Measurements from ENCODE around the gene PMM1. TPM values are rescaled to one million over a fixed set of nuclear protein-coding genes. Genes with fewer than 3 reads are reported as not detected.
"Not testable (repeated sequence)": the region's sequence is repeated elsewhere in the genome, so short reads cannot be mapped to it uniquely, and the experiment has no call there.

The PMM1 gene
- polyA plus RNA-seq, 1 donor (not counting 4 experiments of a cell fraction or from before 2014, with no cell fraction given), result 39.6 TPM

DNA sequence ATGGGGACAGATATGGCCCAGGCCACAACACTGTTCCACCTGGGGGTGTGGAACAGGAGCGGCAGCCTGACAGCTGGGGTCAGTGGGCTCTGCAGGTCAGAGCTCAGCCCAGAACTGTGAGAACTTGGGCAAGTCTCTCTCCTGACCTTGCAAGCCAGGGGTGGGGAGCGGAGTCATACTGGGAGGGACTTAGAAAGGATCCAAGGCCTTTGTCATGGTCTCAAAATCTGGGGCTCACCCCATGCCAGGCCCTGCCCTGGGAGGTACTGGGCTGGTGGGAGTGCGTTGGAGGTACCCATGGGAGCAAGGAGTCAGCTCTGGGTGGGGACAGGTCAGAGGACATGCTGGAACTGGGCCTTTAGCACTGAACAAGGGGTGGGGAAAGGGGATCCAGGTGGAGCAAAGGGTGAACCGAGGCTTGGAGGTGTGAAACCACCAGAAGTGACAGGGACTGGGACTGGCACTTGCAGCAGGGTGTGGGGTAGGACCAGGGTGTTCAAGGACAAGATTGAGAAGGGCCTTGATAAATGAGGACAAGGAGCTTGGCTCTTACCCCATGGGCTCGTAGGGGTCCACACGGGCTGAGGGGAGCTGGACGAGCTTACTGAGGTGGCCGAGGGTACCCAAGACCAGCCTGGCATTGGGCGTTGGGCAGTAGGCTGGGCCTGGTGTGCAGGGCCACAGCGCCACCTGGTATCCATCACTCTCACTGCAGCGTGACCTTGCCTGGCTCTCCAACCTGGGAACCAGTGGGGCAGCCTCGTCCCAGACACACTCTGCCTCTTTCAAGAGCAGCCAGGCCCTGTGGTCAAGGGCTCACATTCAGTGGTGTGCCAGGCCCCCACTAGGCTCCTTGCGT lies 7.4 kb upstream of the PMM1 start:
- Histone ChIP-seq H3K4me1 (ENCODE audit: control insufficient read depth, extremely low read depth, insufficient read depth, low read length) (peaks cover 30% of the 10 kb centered on the region), H3K4me3 (ENCODE audit: control insufficient read depth in 2 of 3, extremely low read depth in 1 of 3, insufficient read depth in 2 of 3, low read depth in 1 of 3, low read length in 3 of 3) (peak overlapping the region in 1 of 3 experiments; percentile 37), H3K27me3 (ENCODE audit: control insufficient read depth, extremely low read depth, insufficient read depth, low read length) (no peaks in the 10 kb centered on the region), H3K9me1 (ENCODE audit: control insufficient read depth, extremely low read depth, insufficient read depth, low read length) (peaks cover 5% of the 10 kb centered on the region), H3K9ac (ENCODE audit: control insufficient read depth, extremely low read depth, insufficient read depth, low read length) (peak overlapping the region; percentile 34), H3K79me2 (ENCODE audit: control insufficient read depth, insufficient read depth, low read length) (no peaks in the 10 kb centered on the region), H3K36me3 (ENCODE audit: control insufficient read depth in 2 of 2, extremely low read depth in 1 of 2, insufficient read depth in 2 of 2, low read length in 2 of 2) (peaks cover 11 to 23% of the 10 kb centered on the region in 2 experiments), H3K4me2 (ENCODE audit: control insufficient read depth, extremely low read depth, insufficient read depth, low read depth, low read length) (peak overlapping the region; percentile 83), H2AFZ (ENCODE audit: control insufficient read depth, low read length) (no peak overlapping the region), H3K9me3 (ENCODE audit: control insufficient read depth, low read depth, low read length) (no peaks in the 10 kb centered on the region), H4K20me1 (ENCODE audit: control insufficient read depth, extremely low read depth, insufficient read depth, low read length) (no peaks in the 10 kb centered on the region), H3K27ac (ENCODE audit: control insufficient read depth, insufficient read depth, low read length) (peak overlapping the region; percentile 91)
- TF ChIP-seq EZH2 (IDR thresholded peaks at IDR 0.05; ENCODE audit: low read length), result no peak
- TF ChIP-seq CTCF (optimal IDR thresholded peaks at IDR 0.05 in 1 of 3, IDR thresholded peaks at IDR 0.05 in 1 of 3, conservative IDR thresholded peaks at IDR 0.05 in 1 of 3; ENCODE audit: extremely low read depth in 1 of 3, insufficient read depth in 2 of 3, low read length in 3 of 3), result peak; percentile 84 to 100 (median 91)
- FAIRE-seq (peak; percentile 65), DNase-seq (ENCODE audit: low read depth, low spot score) (no peak)
- dilution Hi-C loops (cut with MboI; ENCODE audit: extremely low pct_ligation_motif_present, low sequenced_read_pairs), result no loop called here

- Histone ChIP-seq H2AFZ (ENCODE audit: control insufficient read depth, low read length) (no peak overlapping the region), H3K79me2 (ENCODE audit: control insufficient read depth, insufficient read depth, low read length) (no peaks in the 10 kb centered on the region), H3K36me3 (ENCODE audit: control insufficient read depth in 2 of 2, extremely low read depth in 1 of 2, insufficient read depth in 2 of 2, low read length in 2 of 2) (peaks cover 6 to 16% of the 10 kb centered on the region in 2 experiments), H4K20me1 (ENCODE audit: control insufficient read depth, extremely low read depth, insufficient read depth, low read length) (no peaks in the 10 kb centered on the region), H3K27me3 (ENCODE audit: control insufficient read depth, extremely low read depth, insufficient read depth, low read length) (no peaks in the 10 kb centered on the region), H3K4me1 (ENCODE audit: control insufficient read depth, extremely low read depth, insufficient read depth, low read length) (peaks cover 30% of the 10 kb centered on the region), H3K9ac (ENCODE audit: control insufficient read depth, extremely low read depth, insufficient read depth, low read length) (no peak overlapping the region), H3K9me1 (ENCODE audit: control insufficient read depth, extremely low read depth, insufficient read depth, low read length) (peaks cover 5% of the 10 kb centered on the region), H3K27ac (ENCODE audit: control insufficient read depth, insufficient read depth, low read length) (no peak overlapping the region), H3K4me3 (ENCODE audit: control insufficient read depth in 2 of 3, extremely low read depth in 1 of 3, insufficient read depth in 2 of 3, low read depth in 1 of 3, low read length in 3 of 3) (no peak overlapping the region), H3K4me2 (ENCODE audit: control insufficient read depth, extremely low read depth, insufficient read depth, low read depth, low read length) (no peak overlapping the region), H3K9me3 (ENCODE audit: control insufficient read depth, low read depth, low read length) (no peaks in the 10 kb centered on the region)
- dilution Hi-C loops (cut with MboI; ENCODE audit: extremely low pct_ligation_motif_present, low sequenced_read_pairs), result no loop called here
- no peak for FAIRE-seq
- TF ChIP-seq CTCF (optimal IDR thresholded peaks at IDR 0.05 in 1 of 3, IDR thresholded peaks at IDR 0.05 in 1 of 3, conservative IDR thresholded peaks at IDR 0.05 in 1 of 3; ENCODE audit: extremely low read depth in 1 of 3, insufficient read depth in 2 of 3, low read length in 3 of 3), result no peak
- no peak for TF ChIP-seq EZH2 (IDR thresholded peaks at IDR 0.05; ENCODE audit: low read length)
- no peak for DNase-seq (ENCODE audit: low read depth, low spot score)
Observed at GRCh38 chr22:41595703-41596102, 6.1 kb upstream of the PMM1 start.

GRCh38 chr22:41593336-41593960 lies 3.8 kb upstream of the PMM1 start:
- H4K20me1 ChIP-seq (ENCODE audit: control insufficient read depth, extremely low read depth, insufficient read depth, low read length); H3K9ac ChIP-seq (ENCODE audit: control insufficient read depth, extremely low read depth, insufficient read depth, low read length); H3K9me3 ChIP-seq (ENCODE audit: control insufficient read depth, low read depth, low read length); H3K27ac ChIP-seq (ENCODE audit: control insufficient read depth, insufficient read depth, low read length); H3K36me3 ChIP-seq (ENCODE audit: control insufficient read depth in 2 of 2, extremely low read depth in 1 of 2, insufficient read depth in 2 of 2, low read length in 2 of 2); H3K27me3 ChIP-seq (ENCODE audit: control insufficient read depth, extremely low read depth, insufficient read depth, low read length); FAIRE-seq; H3K4me2 ChIP-seq (ENCODE audit: control insufficient read depth, extremely low read depth, insufficient read depth, low read depth, low read length); H2AFZ ChIP-seq (ENCODE audit: control insufficient read depth, low read length); DNase-seq (ENCODE audit: low read depth, low spot score); H3K4me3 ChIP-seq (ENCODE audit: control insufficient read depth in 2 of 3, extremely low read depth in 1 of 3, insufficient read depth in 2 of 3, low read depth in 1 of 3, low read length in 3 of 3); H3K9me1 ChIP-seq (ENCODE audit: control insufficient read depth, extremely low read depth, insufficient read depth, low read length); dilution Hi-C loops (cut with MboI; ENCODE audit: extremely low pct_ligation_motif_present, low sequenced_read_pairs): not testable (repeated sequence)
- Histone ChIP-seq H3K79me2 (ENCODE audit: control insufficient read depth, insufficient read depth, low read length) (peaks cover 10% of the 10 kb centered on the region), H3K4me1 (ENCODE audit: control insufficient read depth, extremely low read depth, insufficient read depth, low read length) (peaks cover 25% of the 10 kb centered on the region)
